ENCODE data around the gene ADRM1.

Gene ADRM1

GRCh38 chr20:62303340-62304226, 786 bp downstream of the ADRM1 start:
- no peaks in the 10 kb centered on the region for H3K27me3 ChIP-seq (ENCODE audit: control insufficient read depth, insufficient read depth, low read length)
- peak overlapping the region; percentile 49 for H3K9ac ChIP-seq (ENCODE audit: low read length)
- peaks cover 9% of the 10 kb centered on the region for H3K4me1 ChIP-seq (ENCODE audit: control insufficient read depth, insufficient read depth, low read length)
- peak overlapping the region; percentile 76 for H3K27ac ChIP-seq (ENCODE audit: low read depth, low read length)
- peak overlapping the region; percentile 68 for H3K4me3 ChIP-seq (ENCODE audit: low read length)
- peaks cover 31% of the 10 kb centered on the region for H3K36me3 ChIP-seq (ENCODE audit: control insufficient read depth, insufficient read depth, low read length)

DNA sequence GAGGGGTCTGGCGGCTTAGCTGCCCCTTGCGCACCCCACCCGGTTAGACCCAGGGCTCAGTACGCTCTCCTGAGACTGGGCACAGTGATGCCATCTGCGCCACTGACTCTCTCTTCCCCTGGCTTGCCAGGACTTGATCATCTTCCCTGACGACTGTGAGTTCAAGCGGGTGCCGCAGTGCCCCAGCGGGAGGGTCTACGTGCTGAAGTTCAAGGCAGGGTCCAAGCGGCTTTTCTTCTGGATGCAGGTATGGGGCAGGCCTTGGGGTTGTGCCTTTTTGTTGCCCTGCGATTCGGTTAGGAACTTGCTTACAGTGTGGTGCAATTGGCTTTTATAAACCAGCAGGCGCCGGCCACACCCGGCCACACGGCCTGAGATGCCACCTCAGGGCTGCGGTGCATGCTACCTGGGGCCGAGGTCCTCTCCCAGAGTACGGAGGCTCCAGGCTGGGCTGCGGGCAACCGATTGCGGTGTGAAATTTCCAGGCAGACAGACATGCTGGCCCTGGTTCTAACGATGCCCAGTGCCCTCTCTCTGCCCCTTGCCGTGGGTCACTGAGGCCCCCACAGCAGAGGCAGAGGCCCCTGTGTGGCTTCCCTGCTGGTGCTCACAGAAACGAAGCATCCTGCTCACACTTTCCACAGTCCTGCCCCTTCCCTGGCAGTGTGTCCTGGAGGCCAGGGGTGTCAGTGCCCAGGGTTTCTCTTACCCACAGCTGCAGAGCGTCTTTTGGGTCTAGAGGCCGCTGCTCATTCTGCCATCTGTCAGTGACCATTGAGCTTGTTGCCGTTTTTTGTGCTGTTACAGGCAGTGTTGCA, 1.7 kb downstream of the ADRM1 start:
- Histone ChIP-seq H3K4me3 (ENCODE audit: low read length) (peak overlapping the region; percentile 68), H3K9ac (ENCODE audit: low read length) (no peak overlapping the region), H3K27ac (ENCODE audit: low read depth, low read length) (peak overlapping the region; percentile 76)

DNA sequence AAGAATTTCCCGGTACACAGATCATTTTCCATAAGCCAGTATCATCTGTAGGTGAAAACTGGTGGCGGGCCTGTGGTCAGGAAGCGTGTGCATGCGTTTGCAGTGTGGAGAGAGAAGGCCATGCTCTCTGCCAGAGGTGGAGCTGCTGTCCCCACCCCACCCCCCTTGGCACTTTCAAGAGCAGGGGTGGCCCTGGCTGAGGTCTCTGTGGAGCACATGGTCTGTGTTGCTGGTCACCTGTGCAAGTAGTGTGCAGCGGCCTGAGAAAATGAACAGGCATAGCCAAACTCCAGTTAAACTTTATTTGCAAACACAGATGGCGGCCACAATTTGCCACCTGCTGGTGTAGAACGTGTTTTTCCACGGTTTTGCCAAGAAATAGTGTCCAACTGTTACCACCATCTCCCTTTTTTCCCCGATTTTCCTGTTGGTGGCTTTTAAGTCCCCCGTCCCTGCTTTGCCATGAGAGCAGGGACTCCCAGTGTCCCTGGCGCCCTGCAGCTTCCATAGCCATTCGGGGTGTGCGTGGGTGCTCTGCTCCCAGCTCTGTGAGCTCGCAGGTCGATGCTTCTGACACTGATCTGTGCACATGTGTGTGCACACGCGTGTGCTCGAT, 2.5 kb downstream of the ADRM1 start:
- no peaks in the 10 kb centered on the region for H3K27me3 ChIP-seq (ENCODE audit: control insufficient read depth, insufficient read depth, low read length)
- peak overlapping the region; percentile 7 for H3K27ac ChIP-seq (ENCODE audit: low read depth, low read length)
- no peak overlapping the region for H3K9ac ChIP-seq (ENCODE audit: low read length)
- H3K36me3 ChIP-seq (ENCODE audit: control insufficient read depth, insufficient read depth, low read length): peaks cover 37% of the 10 kb centered on the region
- peaks cover 9% of the 10 kb centered on the region for H3K4me1 ChIP-seq (ENCODE audit: control insufficient read depth, insufficient read depth, low read length)
- H3K4me3 ChIP-seq (ENCODE audit: low read length): peak overlapping the region; percentile 68

More for the DNA sequence above, 1.7 kb downstream of the ADRM1 start:
- Histone ChIP-seq H3K4me1 (ENCODE audit: control insufficient read depth, insufficient read depth, low read length) (peaks cover 9% of the 10 kb centered on the region), H3K27me3 (ENCODE audit: control insufficient read depth, insufficient read depth, low read length) (no peaks in the 10 kb centered on the region), H3K36me3 (ENCODE audit: control insufficient read depth, insufficient read depth, low read length) (peaks cover 32% of the 10 kb centered on the region)

GRCh38 chr20:62305765-62306413, 3.1 kb downstream of the ADRM1 start:
- H3K27ac ChIP-seq (ENCODE audit: low read depth, low read length): peak overlapping the region; percentile 22
- H3K27me3 ChIP-seq (ENCODE audit: control insufficient read depth, insufficient read depth, low read length): no peaks in the 10 kb centered on the region
- no peak overlapping the region for H3K4me3 ChIP-seq (ENCODE audit: low read length)
- H3K4me1 ChIP-seq (ENCODE audit: control insufficient read depth, insufficient read depth, low read length): peaks cover 9% of the 10 kb centered on the region
- H3K9ac ChIP-seq (ENCODE audit: low read length): no peak overlapping the region
- H3K36me3 ChIP-seq (ENCODE audit: control insufficient read depth, insufficient read depth, low read length): peaks cover 37% of the 10 kb centered on the region

GRCh38 chr20:62306414-62307187, 3.8 kb downstream of the ADRM1 start:
- Histone ChIP-seq H3K27me3 (ENCODE audit: control insufficient read depth, insufficient read depth, low read length) (no peaks in the 10 kb centered on the region), H3K9ac (ENCODE audit: low read length) (no peak overlapping the region), H3K4me3 (ENCODE audit: low read length) (no peak overlapping the region), H3K27ac (ENCODE audit: low read depth, low read length) (peak overlapping the region; percentile 22), H3K4me1 (ENCODE audit: control insufficient read depth, insufficient read depth, low read length) (peaks cover 9% of the 10 kb centered on the region), H3K36me3 (ENCODE audit: control insufficient read depth, insufficient read depth, low read length) (peaks cover 37% of the 10 kb centered on the region)

GRCh38 chr20:62307226-62308101, 4.7 kb downstream of the ADRM1 start:
- H3K9ac ChIP-seq (ENCODE audit: low read length): no peak overlapping the region
- H3K27me3 ChIP-seq (ENCODE audit: control insufficient read depth, insufficient read depth, low read length): no peaks in the 10 kb centered on the region
- H3K4me1 ChIP-seq (ENCODE audit: control insufficient read depth, insufficient read depth, low read length): peaks cover 9% of the 10 kb centered on the region
- peaks cover 39% of the 10 kb centered on the region for H3K36me3 ChIP-seq (ENCODE audit: control insufficient read depth, insufficient read depth, low read length)
- no peak overlapping the region for H3K27ac ChIP-seq (ENCODE audit: low read depth, low read length)
- H3K4me3 ChIP-seq (ENCODE audit: low read length): no peak overlapping the region

GRCh38 chr20:62308102-62308822, 5.5 kb downstream of the ADRM1 start:
- Histone ChIP-seq H3K27ac (ENCODE audit: low read depth, low read length) (no peak overlapping the region), H3K4me3 (ENCODE audit: low read length) (no peak overlapping the region), H3K4me1 (ENCODE audit: control insufficient read depth, insufficient read depth, low read length) (peaks cover 9% of the 10 kb centered on the region), H3K9ac (ENCODE audit: low read length) (no peak overlapping the region), H3K36me3 (ENCODE audit: control insufficient read depth, insufficient read depth, low read length) (peaks cover 43% of the 10 kb centered on the region), H3K27me3 (ENCODE audit: control insufficient read depth, insufficient read depth, low read length) (no peaks in the 10 kb centered on the region)

GRCh38 chr20:62309198-62309944, 6.6 kb downstream of the ADRM1 start:
- H3K9ac ChIP-seq (ENCODE audit: low read length): no peak overlapping the region
- H3K27me3 ChIP-seq (ENCODE audit: control insufficient read depth, insufficient read depth, low read length): no peaks in the 10 kb centered on the region
- peaks cover 1% of the 10 kb centered on the region for H3K4me1 ChIP-seq (ENCODE audit: control insufficient read depth, insufficient read depth, low read length)
- H3K27ac ChIP-seq (ENCODE audit: low read depth, low read length): peak overlapping the region; percentile 34
- H3K4me3 ChIP-seq (ENCODE audit: low read length): no peak overlapping the region
- H3K36me3 ChIP-seq (ENCODE audit: control insufficient read depth, insufficient read depth, low read length): peaks cover 46% of the 10 kb centered on the region

GRCh38 chr20:62309947-62310756, 7.4 kb downstream of the ADRM1 start:
- Histone ChIP-seq H3K4me1 (ENCODE audit: control insufficient read depth, insufficient read depth, low read length) (no peaks in the 10 kb centered on the region), H3K27me3 (ENCODE audit: control insufficient read depth, insufficient read depth, low read length) (no peaks in the 10 kb centered on the region), H3K9ac (ENCODE audit: low read length) (no peak overlapping the region), H3K36me3 (ENCODE audit: control insufficient read depth, insufficient read depth, low read length) (peaks cover 48% of the 10 kb centered on the region), H3K4me3 (ENCODE audit: low read length) (no peak overlapping the region), H3K27ac (ENCODE audit: low read depth, low read length) (peak overlapping the region; percentile 34)
